ENCODE results near the gene ST3GAL3. TPM values are rescaled to one million over a fixed set of nuclear protein-coding genes. Genes with fewer than 3 reads are reported as not detected.

ST3GAL3 gene
- total and polyA plus RNA-seq, 2 of the 13 experiments (the other 11 are each of a cell fraction or from before 2014, with no cell fraction given), result 5.1 to 8.1 TPM

DNA sequence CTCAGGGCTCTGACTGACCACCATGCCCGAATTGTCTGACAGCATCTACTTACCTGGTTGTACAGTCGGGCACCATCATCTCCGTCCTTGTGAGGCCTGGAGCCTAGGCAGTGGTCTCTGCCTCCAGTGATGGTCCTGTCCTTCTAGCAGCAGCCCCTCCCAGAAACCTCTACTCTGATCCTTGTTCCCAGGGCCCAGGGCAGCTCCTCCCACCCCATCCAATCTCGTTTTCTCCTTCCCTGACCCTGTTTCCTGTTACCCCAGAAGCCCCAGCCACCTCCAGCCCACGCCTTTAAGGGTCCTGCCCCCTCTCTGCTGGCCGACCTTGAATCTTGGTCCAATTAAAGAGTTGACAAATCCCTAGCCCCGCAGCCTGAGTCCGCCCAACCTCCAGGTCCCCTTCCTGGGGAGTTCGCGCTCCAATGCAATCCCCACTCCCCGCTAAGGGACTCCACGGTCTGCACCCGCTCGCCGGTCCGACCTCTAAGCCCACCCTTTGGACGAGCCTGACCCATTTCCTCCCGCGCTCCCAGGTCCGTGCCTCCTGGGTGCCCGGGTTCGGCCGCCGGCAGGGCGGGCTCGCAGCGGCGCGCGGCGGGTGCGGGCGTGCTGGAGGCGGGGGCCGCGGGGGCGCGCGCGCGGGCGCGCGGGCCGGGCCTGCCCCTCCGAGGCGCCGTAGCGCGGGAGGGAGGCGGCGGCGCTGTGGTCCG lies 271.4 kb downstream of the ST3GAL3 start, which contains the start of gene B4GALT2 (continued):
- TF ChIP-seq SMAD1 (CRISPR knock-in tag; IDR thresholded peaks at IDR 0.05; ENCODE audit: borderline replicate concordance, low read depth) (peak; percentile 29; the same call in 1 of the 2 replicates), SAFB2 (CRISPR knock-in tag; IDR thresholded peaks at IDR 0.05; ENCODE audit: borderline replicate concordance, low read depth) (0 out of 2 replicates have a peak, but pooled peaks have one; percentile 47), HOXD1 (CRISPR knock-in tag; IDR thresholded peaks at IDR 0.05) (peak; percentile 30; the same call in 1 of the 2 replicates), SPEN (CRISPR knock-in tag; IDR thresholded peaks at IDR 0.05; ENCODE audit: low read depth) (peak; percentile 42), CREB1 (IDR thresholded peaks at IDR 0.05) (no peak), CREB1 (CRISPR knock-in tag; IDR thresholded peaks at IDR 0.05) (peak; percentile 18; the same call in 1 of the 2 replicates), ZNF766 (CRISPR knock-in tag; IDR thresholded peaks at IDR 0.05; ENCODE audit: borderline replicate concordance) (peak; percentile 29; the same call in 1 of the 2 replicates), ZNF232 (CRISPR knock-in tag; IDR thresholded peaks at IDR 0.05; ENCODE audit: borderline replicate concordance) (peak; percentile 36; the same call in 1 of the 2 replicates), SIN3A (IDR thresholded peaks at IDR 0.05; ENCODE audit: borderline replicate concordance, low read depth, low read length) (peak; percentile 33; the same call in 1 of the 2 replicates), DZIP1 (CRISPR knock-in tag; IDR thresholded peaks at IDR 0.05) (0 out of 2 replicates have a peak, but pooled peaks have one; percentile 59), HNF4A (CRISPR knock-in tag; IDR thresholded peaks at IDR 0.05) (0 out of 2 replicates have a peak, but pooled peaks have one; percentile 13), RFXAP (CRISPR knock-in tag; IDR thresholded peaks at IDR 0.05; ENCODE audit: borderline replicate concordance) (peak; percentile 52; the same call in 1 of the 2 replicates), AHDC1 (CRISPR knock-in tag; IDR thresholded peaks at IDR 0.05; ENCODE audit: borderline replicate concordance) (0 out of 2 replicates have a peak, but pooled peaks have one; percentile 24), ZNF543 (CRISPR knock-in tag; IDR thresholded peaks at IDR 0.05) (no peak), ZFP41 (CRISPR knock-in tag; IDR thresholded peaks at IDR 0.05; ENCODE audit: borderline replicate concordance) (no peak), U2AF1 (optimal IDR thresholded peaks at IDR 0.05; ENCODE audit: low read depth, low read length) (no peak), ZFY (CRISPR knock-in tag; IDR thresholded peaks at IDR 0.05) (peak; percentile 3; the same call in 1 of the 2 replicates), ZFX (CRISPR knock-in tag; IDR thresholded peaks at IDR 0.05; ENCODE audit: low read depth) (peak; percentile 67), ZNF253 (CRISPR knock-in tag; IDR thresholded peaks at IDR 0.05; ENCODE audit: borderline replicate concordance) (no peak)
- TF ChIP-seq, protein P1, sequence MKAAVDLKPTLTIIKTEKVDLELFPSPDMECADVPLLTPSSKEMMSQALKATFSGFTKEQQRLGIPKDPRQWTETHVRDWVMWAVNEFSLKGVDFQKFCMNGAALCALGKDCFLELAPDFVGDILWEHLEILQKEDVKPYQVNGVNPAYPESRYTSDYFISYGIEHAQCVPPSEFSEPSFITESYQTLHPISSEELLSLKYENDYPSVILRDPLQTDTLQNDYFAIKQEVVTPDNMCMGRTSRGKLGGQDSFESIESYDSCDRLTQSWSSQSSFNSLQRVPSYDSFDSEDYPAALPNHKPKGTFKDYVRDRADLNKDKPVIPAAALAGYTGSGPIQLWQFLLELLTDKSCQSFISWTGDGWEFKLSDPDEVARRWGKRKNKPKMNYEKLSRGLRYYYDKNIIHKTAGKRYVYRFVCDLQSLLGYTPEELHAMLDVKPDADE (CRISPR knock-in tag; IDR thresholded peaks at IDR 0.05), result 0 out of 2 replicates have a peak, but pooled peaks have one; percentile 20

Data from HepG2 (cell line).